Colon (tissue), 2 donors: ENCODE data around the gene GTF2IRD1.
"Not testable (repeated sequence)": the region's sequence is repeated elsewhere in the genome, so short reads cannot be mapped to it uniquely, and the experiment has no call there.

Experiments used
- FAIRE-seq: peaks from 2 replicates; lab custom pipeline; 2012; peaks lifted over from hg19 to GRCh38; lab: Jason Lieb, UNC
- donor health status: control.
- donor health status: control.

The GTF2IRD1 gene

GRCh38 chr7:74515276-74515675, 61.6 kb downstream of the GTF2IRD1 start:
- no peak for FAIRE-seq

GRCh38 chr7:74516214-74516613, 62.5 kb downstream of the GTF2IRD1 start:
- FAIRE-seq = no peak

GRCh38 chr7:74518041-74518440, 64.3 kb downstream of the GTF2IRD1 start:
- FAIRE-seq = no peak

GRCh38 chr7:74518654-74519053, 64.9 kb downstream of the GTF2IRD1 start:
- no peak for FAIRE-seq

GRCh38 chr7:74519395-74519794, 65.7 kb downstream of the GTF2IRD1 start:
- no peak for FAIRE-seq

GRCh38 chr7:74521855-74522254, 68.1 kb downstream of the GTF2IRD1 start:
- FAIRE-seq = no peak

GRCh38 chr7:74522281-74522905, 68.7 kb downstream of the GTF2IRD1 start:
- no peak for FAIRE-seq

- FAIRE-seq = no peak
Observed at GRCh38 chr7:74523015-74523414, 69.3 kb downstream of the GTF2IRD1 start.

GRCh38 chr7:74525140-74525539, 71.4 kb downstream of the GTF2IRD1 start:
- FAIRE-seq = no peak

GRCh38 chr7:74525881-74526280, 72.2 kb downstream of the GTF2IRD1 start:
- no peak for FAIRE-seq

GRCh38 chr7:74526780-74527179, 73.1 kb downstream of the GTF2IRD1 start:
- no peak for FAIRE-seq

GRCh38 chr7:74527842-74528241, 74.1 kb downstream of the GTF2IRD1 start:
- no peak for FAIRE-seq

- FAIRE-seq = not testable (repeated sequence)
Observed at GRCh38 chr7:74528773-74529172, 75.1 kb downstream of the GTF2IRD1 start.

- FAIRE-seq = no peak
Observed at GRCh38 chr7:74535951-74536356, 82.2 kb downstream of the GTF2IRD1 start.

GRCh38 chr7:74541937-74542336, 88.2 kb downstream of the GTF2IRD1 start:
- FAIRE-seq = not testable (repeated sequence)

GRCh38 chr7:74542558-74543117, 88.9 kb downstream of the GTF2IRD1 start:
- no peak for FAIRE-seq

- FAIRE-seq = no peak
Observed at GRCh38 chr7:74544706-74545469, 91.2 kb downstream of the GTF2IRD1 start.

- no peak for FAIRE-seq
Observed at GRCh38 chr7:74545921-74546320, 92.2 kb downstream of the GTF2IRD1 start.

GRCh38 chr7:74553596-74554012, 99.9 kb downstream of the GTF2IRD1 start:
- not testable (repeated sequence) for FAIRE-seq

GRCh38 chr7:74554178-74554577, 100.5 kb downstream of the GTF2IRD1 start:
- no peak for FAIRE-seq

- FAIRE-seq = no peak
Observed at GRCh38 chr7:74560086-74560719, 106.5 kb downstream of the GTF2IRD1 start.

- FAIRE-seq = no peak
Observed at GRCh38 chr7:74561898-74562613, 108.3 kb downstream of the GTF2IRD1 start.
